HG02943 (cell line): ENCODE results near the gene ANP32E.
A peak's percentile ranks its signal among the peaks of the same experiment; 100 is the strongest.

Experiments
- ATAC-seq: cut with Tn5 transposase; IDR thresholded peaks from one replicate; pipeline ENCODE4 v1.9.1; 2021; ENCODE audit warnings: mild to moderate bottlenecking, low read depth, moderate library complexity; ENCODE audit not compliant: unreplicated experiment

ANP32E gene

GRCh38 chr1:150235852-150236613 lies at the start of gene ANP32E:
ANP32E (minus strand) TSS chr1:150236112; CDS start chr1:150235786, 326 bp downstream.
- peak; percentile 77 for ATAC-seq

GRCh38 chr1:150283260-150283659 lies 47.3 kb upstream of the ANP32E start:
- no peak for ATAC-seq

- ATAC-seq = no peak
Measured at GRCh38 chr1:150282558-150282958, 46.6 kb upstream of the ANP32E start.

- ATAC-seq = no peak
Measured at GRCh38 chr1:150281758-150282557, 46.0 kb upstream of the ANP32E start, which contains the start of gene CIART. CIART (plus strand) TSS chr1:150282554; CDS start chr1:150283268, 714 bp downstream.

GRCh38 chr1:150281221-150281757 lies 45.4 kb upstream of the ANP32E start:
- no peak for ATAC-seq

GRCh38 chr1:150280138-150280707 lies 44.3 kb upstream of the ANP32E start:
- ATAC-seq = no peak

GRCh38 chr1:150273311-150273710 lies 37.4 kb upstream of the ANP32E start:
- ATAC-seq = no peak

GRCh38 chr1:150271291-150271959 lies 35.5 kb upstream of the ANP32E start:
- ATAC-seq = no peak

- ATAC-seq = no peak
Measured at GRCh38 chr1:150269451-150269850, 33.5 kb upstream of the ANP32E start.

- peak; percentile 86 for ATAC-seq
Measured at GRCh38 chr1:150268705-150269403, 32.9 kb upstream of the ANP32E start, which contains the start of gene APH1A. APH1A (minus strand) TSS chr1:150269016; CDS start chr1:150268810, 206 bp downstream.

- peak; percentile 15 for ATAC-seq
Measured at GRCh38 chr1:150268340-150268704, 32.4 kb upstream of the ANP32E start.

GRCh38 chr1:150267896-150268295 lies 32.0 kb upstream of the ANP32E start:
- ATAC-seq = no peak

GRCh38 chr1:150263549-150263948 lies 27.6 kb upstream of the ANP32E start:
- no peak for ATAC-seq

GRCh38 chr1:150262388-150263320 lies 26.7 kb upstream of the ANP32E start:
- ATAC-seq = no peak

- ATAC-seq = no peak
Measured at GRCh38 chr1:150261367-150261766, 25.5 kb upstream of the ANP32E start.

GRCh38 chr1:150259758-150260669 lies 24.1 kb upstream of the ANP32E start:
- ATAC-seq = no peak

GRCh38 chr1:150259217-150259616 lies 23.3 kb upstream of the ANP32E start:
- no peak for ATAC-seq
